H1 (cell line): ENCODE results near the gene UBQLN3. TPM values are rescaled to one million over a fixed set of nuclear protein-coding genes. Genes with fewer than 3 reads are reported as not detected.

Experiments used
- CTCF ChIA-PET: fragments of 300-600 bp; sonication (Branson Sonifier 250); formaldehyde crosslinking; loops from one replicate; lab custom pipeline; 2021; ENCODE audit not compliant: partially characterized antibody; lab: Charles Lee
- POLR2A ChIA-PET: fragments of 300-600 bp; sonication (Branson Sonifier 250); formaldehyde crosslinking; loops from one replicate; lab custom pipeline; 2021; ENCODE audit warnings: inconsistent platforms; ENCODE audit not compliant: partially characterized antibody; lab: Charles Lee
- DNase-seq, 2 experiments: peaks; one replicate each; pipeline versions ENCODE4 v3.0.0 to v3.0.0-alpha.2; 2010 to 2022; ENCODE audit warnings: low spot score in 2 of 2, low read depth in 1 of 2, mixed read lengths in 1 of 2
- FAIRE-seq: peaks from 2 replicates; lab custom pipeline; 2011; peaks lifted over from hg19 to GRCh38; lab: Jason Lieb, UNC
- H2AFZ ChIP-seq: 2 replicates; pipeline ENCODE4 v1.8.1; 2012; ENCODE audit warnings: low read length, inconsistent platforms
- H2AK5ac ChIP-seq: 2 replicates; pipeline ENCODE4 v1.6.1; 2013; ENCODE audit warnings: low read depth, low read length
- H2BK120ac ChIP-seq: replicated peaks from 2 replicates; pipeline ENCODE3; 2013; ENCODE audit warnings: low read depth, low read length, inconsistent platforms
- H2BK12ac ChIP-seq: 2 replicates; pipeline ENCODE4 v1.6.1; 2013; ENCODE audit warnings: low read depth, low read length
- H2BK15ac ChIP-seq: 2 replicates; pipeline ENCODE4 v1.6.1; 2013; ENCODE audit warnings: low read length
- H2BK20ac ChIP-seq: 2 replicates; pipeline ENCODE4 v1.6.1; 2013; ENCODE audit warnings: low read length
- H2BK5ac ChIP-seq: 2 replicates; pipeline ENCODE4 v1.6.1; 2013; ENCODE audit warnings: low read depth, low read length
- H3K14ac ChIP-seq: 2 replicates; pipeline ENCODE4 v1.6.1; 2013; ENCODE audit warnings: inconsistent platforms; ENCODE audit not compliant: insufficient read length
- H3K18ac ChIP-seq: 2 replicates; pipeline ENCODE4 v1.6.1; 2013; ENCODE audit warnings: low read length; ENCODE audit errors: extremely low read depth
- H3K23ac ChIP-seq: 2 replicates; pipeline ENCODE4 v1.6.1; 2013; ENCODE audit warnings: inconsistent platforms; ENCODE audit not compliant: insufficient read length
- H3K23me2 ChIP-seq: 2 replicates; pipeline ENCODE4 v1.6.1; 2013; ENCODE audit warnings: low read depth, low read length
- H3K27ac ChIP-seq: 2 replicates; pipeline ENCODE4 v1.6.1; 2011; ENCODE audit warnings: low read depth, low read length, inconsistent platforms
- H3K27me3 ChIP-seq, 4 experiments: replicated peaks in 1 of 4; 1 replicate in 1 of 4; 2 replicates in 3 of 4; pipeline versions ENCODE4 v1.6.1 to v1.8.1; 2011 to 2013; ENCODE audit warnings: low read length in 3 of 4, mild to moderate bottlenecking in 3 of 4, inconsistent platforms in 2 of 4, mixed read lengths in 2 of 4, moderate library complexity in 1 of 4; ENCODE audit not compliant: control insufficient read depth in 3 of 4, insufficient read depth in 3 of 4; ENCODE audit errors: extremely low read depth in 1 of 4
- H3K36me3 ChIP-seq, 4 experiments: 2 replicates each; pipeline versions ENCODE4 v1.6.1 to v1.8.1; 2011 to 2013; ENCODE audit warnings: mild to moderate bottlenecking in 4 of 4, low read length in 3 of 4, moderate library complexity in 2 of 4, control low read depth in 1 of 4, inconsistent platforms in 1 of 4; ENCODE audit not compliant: insufficient read depth in 4 of 4, control insufficient read depth in 2 of 4
- H3K4ac ChIP-seq: replicated peaks from 2 replicates; pipeline ENCODE3; 2013; ENCODE audit warnings: low read length, low read depth, mixed read lengths, inconsistent platforms; ENCODE audit not compliant: insufficient read length
- H3K4me1 ChIP-seq, 4 experiments: replicated peaks in 1 of 4; 1 replicate in 1 of 4; 2 replicates in 3 of 4; pipeline versions ENCODE4 v1.6.1 to v1.8.1; 2011 to 2013; ENCODE audit warnings: low read length in 3 of 4, inconsistent platforms in 2 of 4, mixed read lengths in 1 of 4; ENCODE audit not compliant: insufficient read depth in 4 of 4, control insufficient read depth in 3 of 4
- H3K4me2 ChIP-seq, 2 experiments: 2 replicates each; pipeline versions ENCODE4 v1.6.1 to v1.8.1; 2011 to 2013; ENCODE audit warnings: low read depth in 2 of 2, low read length in 2 of 2, control low read depth in 1 of 2, inconsistent platforms in 1 of 2, mild to moderate bottlenecking in 1 of 2; ENCODE audit not compliant: insufficient read depth in 1 of 2
- H3K4me3 ChIP-seq, 4 experiments: fragments of 200-600, 300-600 bp in 1 of 4; sonication (generic), shearing (Covaris generic), sonication (Bioruptor Twin) in 1 of 4; 2 replicates each; pipeline versions ENCODE4 v1.5.1 to v1.8.1; 2011 to 2016; ENCODE audit warnings: low read length in 4 of 4, low read depth in 3 of 4, control low read depth in 2 of 4, inconsistent platforms in 2 of 4, mild to moderate bottlenecking in 2 of 4, mixed read lengths in 1 of 4, moderate library complexity in 1 of 4; ENCODE audit not compliant: insufficient read depth in 2 of 4; ENCODE audit errors: extremely low read depth in 1 of 4
- H3K56ac ChIP-seq: replicated peaks from 2 replicates; pipeline ENCODE3; 2013; ENCODE audit warnings: low read depth, mild to moderate bottlenecking, mixed read lengths, low read length, inconsistent platforms; ENCODE audit not compliant: insufficient read length
- H3K79me1 ChIP-seq: 2 replicates; pipeline ENCODE4 v1.6.1; 2013; ENCODE audit warnings: low read depth, low read length, control low read depth
- H3K79me2 ChIP-seq, 2 experiments: 2 replicates each; pipeline versions ENCODE4 v1.6.1 to v1.8.1; 2012 to 2013; ENCODE audit warnings: low read length in 2 of 2, mild to moderate bottlenecking in 2 of 2, inconsistent platforms in 1 of 2; ENCODE audit not compliant: insufficient read depth in 2 of 2, control insufficient read depth in 1 of 2
- H3K9ac ChIP-seq, 4 experiments: replicated peaks in 1 of 4; 1 replicate in 1 of 4; 2 replicates in 3 of 4; pipeline versions ENCODE4 v1.6.1 to v1.8.1; 2011 to 2013; ENCODE audit warnings: low read depth in 3 of 4, low read length in 3 of 4, control low read depth in 2 of 4, mild to moderate bottlenecking in 2 of 4, moderate library complexity in 2 of 4, inconsistent platforms in 1 of 4; ENCODE audit errors: extremely low read depth in 1 of 4
- H3K9me3 ChIP-seq, 2 experiments: 2 replicates each; pipeline versions ENCODE4 v1.6.1 to v1.8.1; 2012 to 2013; ENCODE audit warnings: mild to moderate bottlenecking in 2 of 2, moderate library complexity in 2 of 2, control low read depth in 1 of 2, inconsistent platforms in 1 of 2, low read depth in 1 of 2, low read length in 1 of 2, mixed read lengths in 1 of 2; ENCODE audit not compliant: insufficient read depth in 2 of 2
- H4K20me1 ChIP-seq, 2 experiments: replicated peaks in 1 of 2; 2 replicates each; pipeline versions ENCODE3 to v1.8.1; 2011 to 2013; ENCODE audit warnings: inconsistent platforms in 2 of 2, low read length in 2 of 2, mild to moderate bottlenecking in 1 of 2; ENCODE audit not compliant: insufficient read depth in 2 of 2, control insufficient read depth in 1 of 2
- H4K5ac ChIP-seq: 2 replicates; pipeline ENCODE4 v1.6.1; 2013; ENCODE audit warnings: low read length, low read depth, mixed read lengths, inconsistent platforms; ENCODE audit not compliant: insufficient read length
- H4K8ac ChIP-seq: 2 replicates; pipeline ENCODE4 v1.8.0; 2013; ENCODE audit warnings: mild to moderate bottlenecking, moderate library complexity, low read length, inconsistent platforms; ENCODE audit not compliant: insufficient read depth; ENCODE audit errors: extremely low read depth
- H4K91ac ChIP-seq: replicated peaks from 2 replicates; pipeline ENCODE3; 2013; ENCODE audit warnings: low read length, mixed read lengths, inconsistent platforms; ENCODE audit not compliant: insufficient read length
- ATF2 ChIP-seq: IDR thresholded peaks from 2 replicates; pipeline ENCODE4 v1.6.1; 2012; ENCODE audit warnings: low read length, inconsistent platforms
- CBX5 ChIP-seq: fragments of 300-800, 300-1000 bp; sonication (generic); IDR thresholded peaks from 2 replicates; pipeline ENCODE4 v1.7.1; 2016; ENCODE audit warnings: antibody characterized with exemption, low read length, low read depth
- CREB1 ChIP-seq: IDR thresholded peaks from 2 replicates; pipeline ENCODE4 v1.6.1; 2012; ENCODE audit warnings: inconsistent platforms
- CTBP2 ChIP-seq: IDR thresholded peaks from 2 replicates; pipeline ENCODE4 v1.7.0; 2011; ENCODE audit warnings: borderline replicate concordance, mild to moderate bottlenecking, moderate library complexity, mixed read lengths, low read length; ENCODE audit not compliant: insufficient read depth, insufficient read length
- HDAC2 ChIP-seq, 2 experiments: fragments of 300-600 bp in 1 of 2; sonication (generic) in 1 of 2; IDR thresholded peaks; 2 replicates each; pipeline ENCODE4 v1.6.1; 2011 to 2012; ENCODE audit warnings: low read depth in 2 of 2, low read length in 2 of 2, mild to moderate bottlenecking in 2 of 2, moderate library complexity in 2 of 2, borderline replicate concordance in 1 of 2, inconsistent platforms in 1 of 2
- JUN ChIP-seq: IDR thresholded peaks from 2 replicates; pipeline ENCODE4 v1.6.1; 2011; ENCODE audit warnings: low read depth, mild to moderate bottlenecking, improper control_type of control experiment, low read length
- SAP30 ChIP-seq: fragments of 300-600 bp; sonication (generic); IDR thresholded peaks from 2 replicates; pipeline ENCODE4 v1.7.1; 2012; ENCODE audit warnings: low read length, moderate library complexity, mild to moderate bottlenecking, inconsistent platforms; ENCODE audit not compliant: insufficient read depth, insufficient replicate concordance
- SRF ChIP-seq: IDR thresholded peaks from 2 replicates; pipeline ENCODE4 v1.6.1; 2011; ENCODE audit warnings: mild to moderate bottlenecking, low read depth, low read length, moderate library complexity
- TAF7 ChIP-seq: optimal IDR thresholded peaks from 2 replicates; pipeline ENCODE3; 2011; ENCODE audit warnings: low read depth, mild to moderate bottlenecking, inconsistent platforms, low read length, moderate library complexity, borderline replicate concordance
- whole genome bisulfite sequencing, 2 experiments: shearing (Covaris generic) in 1 of 2; methylation state at CpG; one replicate each; pipeline versions ENCODE4 v1.1.6 to v1.1.7; 2013 to 2015; ENCODE audit warnings: low lambda C conversion rate in 2 of 2, mixed read lengths in 2 of 2, inconsistent platforms in 1 of 2, low coverage in 1 of 2, missing lambda C conversion rate in 1 of 2; ENCODE audit not compliant: insufficient replicate concordance in 2 of 2, insufficient coverage in 1 of 2, insufficient read length in 1 of 2; ENCODE audit errors: extremely low coverage in 1 of 2, missing lambda C conversion rate in 1 of 2; 5-methylcytosine and 5-hydroxymethylcytosine counted together
- polyA plus RNA-seq, 7 experiments: library from polyadenylated mRNA; depleted of rRNA in 3 of 7; stranded (reverse) in 5 of 7; unstranded in 2 of 7; fragments of >200 nt in 5 of 7; fragments of 200-250 nt in 2 of 7; gene quantifications; 1 replicate in 5 of 7; 2 replicates in 1 of 7; 4 replicates in 1 of 7; pipeline versions ENCODE4 v1.2.1 to v1.2.3, GENCODE V29; 2011 to 2013; ENCODE audit warnings: missing spikeins in 2 of 7, mixed read lengths in 2 of 7
- total RNA-seq: library from RNA; stranded (reverse); fragmentation: NEBNext Ultra II Directional; extraction: Animal tissue kit (Norgen Biotek cat#: 25700); gene quantifications from 2 replicates; pipeline ENCODE4 v1.2.1, GENCODE V29; 2021

Gene UBQLN3
- total and polyA plus RNA-seq, 2 of the 8 experiments (the other 6 are each of a cell fraction or from before 2014, with no cell fraction given) = not detected

- CTCF ChIA-PET = interaction anchor here (0.7 to 1.6 kb wide), 3 partner anchors 37 to 136 kb away, joined by 3 to 4 read pairs (median 3); no protein-coding TSS in a partner anchor
- H2AK5ac ChIP-seq = no peak within 1 kb of the TSS
Observed at GRCh38 chr11:5516599-5516998, 6.8 kb upstream of the UBQLN3 start, which contains the start of gene UBQLNL. Gene UBQLNL, minus strand, starts transcription at chr11:5516699. Its CDS starts 258 bp downstream, at chr11:5516441.

More at GRCh38 chr11:5516599-5516998, 6.8 kb upstream of the UBQLN3 start, which contains the start of gene UBQLNL:
- no peak within 1 kb of the TSS for H4K91ac ChIP-seq
- no peak within 1 kb of the TSS for H2BK15ac ChIP-seq
- POLR2A ChIA-PET = no interaction called here
- WGBS, 2 experiments = 82% methylated on average over 2 of the region's 2 CpGs; no CpG with 5 or more reads in 1 of the 2 experiments
- H3K9me3 ChIP-seq = no peaks in the 10 kb centered on the region; a peak in 1 of 4 replicates
- no peak within 1 kb of the TSS; the same call in 1 of the 2 replicates for H2BK12ac ChIP-seq
- TF ChIP-seq SRF (no peak), CBX5 (no peak), CREB1 (no peak), SAP30 (no peak), CTBP2 (no peak), JUN (no peak), HDAC2 (IDR thresholded peaks at IDR 0.05; ENCODE audit: borderline replicate concordance in 1 of 2, low read depth in 2 of 2, low read length in 2 of 2) (no peak), ATF2 (no peak), TAF7 (no peak)
- H3K14ac ChIP-seq = no peak within 1 kb of the TSS
- H3K36me3 ChIP-seq = no peaks in the 10 kb centered on the region
- H4K8ac ChIP-seq = no peak within 1 kb of the TSS
- no peak within 1 kb of the TSS for H4K5ac ChIP-seq
- H3K79me2 ChIP-seq = no peaks in the 10 kb centered on the region
- H4K20me1 ChIP-seq = no peaks in the 10 kb centered on the region
- H3K23ac ChIP-seq = no peak within 1 kb of the TSS
- no peak within 1 kb of the TSS for H3K27ac ChIP-seq
- H3K4me1 ChIP-seq = peaks cover 0 to 2% (median 0%) of the 10 kb centered on the region in 4 experiments; a peak in 1 of 7 replicates
- DNase-seq (no peak), FAIRE-seq (no peak)
- no peak within 1 kb of the TSS for H3K4ac ChIP-seq
- no peaks in the 10 kb centered on the region for H3K79me1 ChIP-seq
- no peaks in the 10 kb centered on the region for H3K23me2 ChIP-seq
- H3K9ac ChIP-seq = no peak within 1 kb of the TSS
- no peak within 1 kb of the TSS for H3K18ac ChIP-seq
- H2AFZ ChIP-seq = no peak within 1 kb of the TSS
- H3K4me2 ChIP-seq = no peak within 1 kb of the TSS
- H3K56ac ChIP-seq = no peak within 1 kb of the TSS
- no peak within 1 kb of the TSS for H2BK120ac ChIP-seq
- H2BK20ac ChIP-seq = no peak within 1 kb of the TSS
- H3K27me3 ChIP-seq = no peaks in the 10 kb centered on the region
- H2BK5ac ChIP-seq = no peak within 1 kb of the TSS
- no peak within 1 kb of the TSS for H3K4me3 ChIP-seq
